GM12892 (cell line): ENCODE measurements around the gene SMG5.

Experiments used
- POLR2A ChIP-seq: IDR thresholded peaks from 2 replicates; pipeline ENCODE4 v1.6.1; 2011; ENCODE audit warnings: low read depth, low read length, control low read depth
- POLR2AphosphoS5 ChIP-seq: IDR thresholded peaks from 2 replicates; pipeline ENCODE4 v1.6.1; 2011; ENCODE audit warnings: low read depth, low read length, control low read depth
- TAF1 ChIP-seq: IDR thresholded peaks from 2 replicates; pipeline ENCODE4 v1.6.1; 2011; ENCODE audit warnings: low read depth, mild to moderate bottlenecking, control low read depth, low read length, borderline replicate concordance

DNA sequence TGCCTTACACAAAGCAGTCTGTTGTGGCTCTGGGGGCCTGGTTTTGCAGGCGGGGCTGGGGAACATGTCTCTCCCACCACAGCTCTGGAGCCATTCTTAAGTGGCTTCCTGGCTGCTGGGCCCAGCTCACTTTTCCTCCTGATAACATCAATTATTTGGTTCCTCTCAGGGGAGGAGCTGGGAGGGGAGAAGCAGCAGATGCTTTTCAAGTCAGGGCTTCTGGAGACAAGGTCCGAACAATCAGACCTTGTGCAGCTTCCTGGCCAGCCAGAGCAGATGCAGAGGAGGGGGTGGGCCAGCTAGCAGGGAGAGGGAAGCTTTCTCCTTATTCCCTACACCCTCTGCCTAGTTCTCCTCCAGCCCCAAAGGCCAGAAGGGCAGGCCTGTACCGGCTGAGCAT is 31.1 kb downstream of the SMG5 start:
- TF ChIP-seq TAF1 (no peak), POLR2A (no peak), POLR2AphosphoS5 (no peak)
